Ovary (tissue), 3 donors: Measurements from ENCODE around the gene CNTFR.

Experiments
- EP300 ChIP-seq: sonication (generic); formaldehyde crosslinking; IDR thresholded peaks from one replicate; pipeline ENCODE4 v1.6.1; 2017; ENCODE audit warnings: antibody characterized with exemption
- POLR2A ChIP-seq: fragments of 450-650 bp; IDR thresholded peaks from one replicate; pipeline ENCODE4 v1.6.1; 2017; ENCODE audit warnings: antibody characterized with exemption, mild to moderate bottlenecking, moderate library complexity
- TF ChIP-seq, protein P1 (sequence below), 3 donors: fragments of 450-650 bp in 2 of 3; fragments of 200-600 bp in 1 of 3; IDR thresholded peaks; one replicate each; pipeline versions ENCODE4 v1.5.1 to v1.8.0; 2016 to 2022; ENCODE audit warnings: antibody characterized with exemption in 3 of 3, mild to moderate bottlenecking in 1 of 3
- donor health status: DM: no; HTN: no; CAD: no.

DNA sequence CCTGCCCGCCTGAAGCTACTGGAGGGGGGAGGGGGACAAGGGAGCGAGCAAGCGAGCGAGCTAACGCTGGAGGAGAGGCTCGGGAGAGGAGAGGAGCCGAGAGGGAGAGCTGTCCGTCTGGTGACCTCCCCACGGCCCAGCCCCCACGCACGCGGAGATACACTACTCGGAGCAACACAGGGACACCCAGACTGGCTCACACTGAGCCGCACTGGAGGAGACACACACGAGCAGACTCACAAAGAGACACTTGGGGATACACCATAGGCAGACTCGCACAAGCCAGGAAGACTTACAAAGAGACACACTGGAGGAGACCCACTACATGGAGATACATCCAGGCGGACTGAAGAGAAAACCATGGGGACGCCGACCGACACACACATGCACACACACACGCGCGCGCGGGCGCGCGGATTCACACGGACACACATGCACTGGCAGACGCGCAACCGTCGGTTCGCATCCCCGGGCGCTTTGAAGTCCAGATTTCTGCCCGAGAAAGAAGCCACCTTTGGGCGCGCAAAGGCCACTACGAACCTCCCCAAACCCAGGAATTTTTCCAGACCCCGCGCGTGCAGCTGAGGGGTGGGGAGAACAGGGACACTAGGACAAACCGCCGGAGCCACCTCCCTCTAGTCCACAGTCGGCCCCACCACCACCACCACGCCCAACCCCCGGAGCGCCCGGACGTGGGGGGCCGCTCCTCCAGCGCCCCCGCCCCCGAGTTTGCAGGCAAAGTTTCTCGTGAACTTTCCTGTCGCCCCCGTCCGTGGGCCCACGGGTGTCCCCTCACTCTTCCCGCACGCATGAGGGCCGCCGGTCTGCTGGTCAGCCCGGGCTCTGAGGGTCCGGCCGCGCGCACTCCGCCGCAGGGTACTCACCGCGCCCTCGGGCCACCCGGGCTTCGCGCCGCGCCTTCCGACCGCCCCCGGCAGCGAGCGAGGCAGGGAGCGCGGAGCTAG, 571 bp downstream of the CNTFR start:
- TF ChIP-seq, protein P1, sequence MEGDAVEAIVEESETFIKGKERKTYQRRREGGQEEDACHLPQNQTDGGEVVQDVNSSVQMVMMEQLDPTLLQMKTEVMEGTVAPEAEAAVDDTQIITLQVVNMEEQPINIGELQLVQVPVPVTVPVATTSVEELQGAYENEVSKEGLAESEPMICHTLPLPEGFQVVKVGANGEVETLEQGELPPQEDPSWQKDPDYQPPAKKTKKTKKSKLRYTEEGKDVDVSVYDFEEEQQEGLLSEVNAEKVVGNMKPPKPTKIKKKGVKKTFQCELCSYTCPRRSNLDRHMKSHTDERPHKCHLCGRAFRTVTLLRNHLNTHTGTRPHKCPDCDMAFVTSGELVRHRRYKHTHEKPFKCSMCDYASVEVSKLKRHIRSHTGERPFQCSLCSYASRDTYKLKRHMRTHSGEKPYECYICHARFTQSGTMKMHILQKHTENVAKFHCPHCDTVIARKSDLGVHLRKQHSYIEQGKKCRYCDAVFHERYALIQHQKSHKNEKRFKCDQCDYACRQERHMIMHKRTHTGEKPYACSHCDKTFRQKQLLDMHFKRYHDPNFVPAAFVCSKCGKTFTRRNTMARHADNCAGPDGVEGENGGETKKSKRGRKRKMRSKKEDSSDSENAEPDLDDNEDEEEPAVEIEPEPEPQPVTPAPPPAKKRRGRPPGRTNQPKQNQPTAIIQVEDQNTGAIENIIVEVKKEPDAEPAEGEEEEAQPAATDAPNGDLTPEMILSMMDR (IDR thresholded peaks at IDR 0.05): no peak
- TF ChIP-seq POLR2A: no peak
- TF ChIP-seq EP300: no peak
